Mesodermal cell (in vitro differentiated cells): ENCODE data around the gene CAMK2G.

Experiments used
- H3K27ac ChIP-seq: 2 replicates; pipeline ENCODE4 v1.7.0; 2013; ENCODE audit warnings: mild to moderate bottlenecking, low read depth, low read length, moderate library complexity; ENCODE audit not compliant: severe bottlenecking
- H3K36me3 ChIP-seq: 2 replicates; pipeline ENCODE4 v1.7.1; 2013; ENCODE audit warnings: mild to moderate bottlenecking, low read length, moderate library complexity; ENCODE audit not compliant: control insufficient read depth, insufficient read depth
- H3K4me1 ChIP-seq: one replicate; pipeline ENCODE4 v1.7.1; 2013; ENCODE audit warnings: mild to moderate bottlenecking, low read length; ENCODE audit not compliant: insufficient read depth, control insufficient read depth, poor library complexity, severe bottlenecking
- H3K4me3 ChIP-seq: 2 replicates; pipeline ENCODE4 v1.7.0; 2013; ENCODE audit warnings: low read length, control low read depth, mild to moderate bottlenecking; ENCODE audit not compliant: insufficient read depth, poor library complexity, severe bottlenecking; ENCODE audit errors: extremely low read depth
- H3K9me3 ChIP-seq: 2 replicates; pipeline ENCODE4 v1.7.1; 2013; ENCODE audit warnings: mild to moderate bottlenecking, low read length, moderate library complexity; ENCODE audit not compliant: control insufficient read depth
- WGBS, 2 experiments: methylation state at CpG; one replicate each; pipeline ENCODE4 v1.1.5; 2013; ENCODE audit warnings: missing lambda C conversion rate in 2 of 2; ENCODE audit not compliant: insufficient coverage in 2 of 2; 5-methylcytosine and 5-hydroxymethylcytosine counted together

Gene CAMK2G

DNA sequence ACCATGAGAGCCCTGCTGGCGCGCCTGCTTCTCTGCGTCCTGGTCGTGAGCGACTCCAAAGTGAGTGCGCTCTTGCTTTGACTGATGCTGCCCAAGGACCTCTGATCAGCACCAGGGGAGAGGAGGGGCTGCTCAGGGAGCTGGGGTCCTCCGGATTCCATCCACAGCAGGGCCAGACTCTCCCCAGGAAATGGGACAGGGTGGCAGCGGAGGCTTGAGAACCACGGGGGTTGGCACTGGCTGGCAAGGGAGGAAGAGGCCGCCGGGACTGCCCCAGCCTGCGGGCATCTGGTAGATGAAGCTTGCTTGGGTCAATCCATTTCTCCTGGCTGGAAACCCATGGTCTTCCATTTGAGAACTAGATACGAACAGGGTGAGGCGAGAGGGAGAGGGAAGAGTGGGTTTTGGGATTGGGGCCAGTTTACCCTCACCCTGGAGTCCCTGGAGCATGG, 37.2 kb upstream of the CAMK2G start:
- H3K4me3 ChIP-seq: peak overlapping the region; percentile 66
- peaks cover 38% of the 10 kb centered on the region for H3K36me3 ChIP-seq
- no peak overlapping the region for H3K27ac ChIP-seq
- H3K4me1 ChIP-seq: peaks cover 43% of the 10 kb centered on the region
- 7 to 34% methylated on average over 6 to 12 of the region's 14 CpGs for WGBS, 2 experiments
- no peaks in the 10 kb centered on the region for H3K9me3 ChIP-seq

DNA sequence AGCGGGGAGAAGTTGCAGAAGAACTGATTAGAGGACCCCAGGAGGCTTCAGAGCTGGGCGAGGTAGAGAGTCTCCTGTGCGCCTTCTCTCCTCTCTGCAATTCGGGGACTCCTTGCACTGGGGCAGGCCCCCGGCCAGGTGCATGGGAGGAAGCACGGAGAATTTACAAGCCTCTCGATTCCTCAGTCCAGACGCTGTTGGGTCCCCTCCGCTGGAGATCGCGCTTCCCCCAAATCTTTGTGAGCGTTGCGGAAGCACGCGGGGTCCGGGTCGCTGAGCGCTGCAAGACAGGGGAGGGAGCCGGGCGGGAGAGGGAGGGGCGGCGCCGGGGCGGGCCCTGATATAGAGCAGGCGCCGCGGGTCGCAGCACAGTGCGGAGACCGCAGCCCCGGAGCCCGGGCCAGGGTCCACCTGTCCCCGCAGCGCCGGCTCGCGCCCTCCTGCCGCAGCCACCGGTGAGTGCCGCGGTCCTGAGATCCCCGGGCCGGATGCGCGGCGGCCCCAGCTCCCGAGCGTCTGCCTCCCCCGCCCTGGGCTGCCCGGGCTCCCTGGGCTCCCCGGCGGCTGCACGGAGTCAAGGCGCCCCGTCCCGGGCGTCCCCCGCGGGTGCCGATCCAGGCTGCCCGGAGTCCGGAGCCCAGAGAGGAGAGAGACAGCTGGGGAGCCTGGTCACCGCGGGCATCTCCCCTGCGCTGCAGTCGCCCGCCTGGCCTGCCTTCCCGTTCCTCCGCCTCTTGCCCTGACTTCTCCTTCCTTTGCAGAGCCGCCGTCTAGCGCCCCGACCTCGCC, 36.6 kb upstream of the CAMK2G start, which contains the start of gene PLAU:
TSS of gene PLAU (plus strand) at position 369 of the 789 bp plus-strand sequence. CDS start 424 bp downstream, outside the sequence.
- Histone ChIP-seq H3K36me3 (peaks cover 31% of the 10 kb centered on the region), H3K4me3 (peak within 1 kb of the TSS; percentile 66), H3K4me1 (peaks cover 48% of the 10 kb centered on the region), H3K9me3 (no peaks in the 10 kb centered on the region), H3K27ac (peak within 1 kb of the TSS; percentile 32)
- 0 to 1% methylated on average over 58 to 67 of the region's 74 CpGs for WGBS, 2 experiments

- peak overlapping the region; percentile 66 for H3K4me3 ChIP-seq
- H3K36me3 ChIP-seq: peaks cover 26% of the 10 kb centered on the region
- no peaks in the 10 kb centered on the region for H3K9me3 ChIP-seq
- peaks cover 54% of the 10 kb centered on the region for H3K4me1 ChIP-seq
- WGBS, 2 experiments: 17 to 38% methylated on average over 2 to 7 of the region's 9 CpGs
- peak overlapping the region; percentile 32 for H3K27ac ChIP-seq
Observed at GRCh38 chr10:73910401-73910763, 36.0 kb upstream of the CAMK2G start.

DNA sequence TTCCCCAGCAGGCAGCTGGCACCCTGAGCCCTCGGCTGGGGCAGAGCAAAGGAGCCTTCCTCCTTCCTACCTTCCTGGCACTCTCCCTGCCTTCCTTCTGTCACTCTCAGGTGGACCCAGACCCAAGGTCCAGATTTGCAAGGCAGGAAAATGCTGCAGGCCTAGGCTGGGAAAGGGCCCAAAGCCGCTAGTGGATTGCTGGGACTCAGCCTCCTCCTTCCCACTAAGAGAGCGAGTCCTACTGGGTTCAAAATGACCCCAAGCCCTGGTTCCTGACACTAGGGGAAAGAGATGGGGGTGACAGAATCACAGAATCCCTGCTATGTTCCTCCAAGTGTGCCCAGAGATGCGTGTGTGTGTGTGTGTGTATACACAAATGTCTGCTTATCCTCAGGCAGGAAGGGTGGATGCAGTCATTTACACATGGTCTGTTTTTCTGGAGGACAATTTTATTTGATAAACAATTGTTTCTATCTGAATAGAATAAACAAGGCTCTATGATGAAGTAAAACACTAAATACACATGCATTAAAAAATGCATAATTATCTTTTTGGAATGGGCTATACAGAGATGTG, 35.3 kb upstream of the CAMK2G start:
- H3K36me3 ChIP-seq: peaks cover 18% of the 10 kb centered on the region
- 48 to 62% methylated on average over 2 to 3 of the region's 4 CpGs for WGBS, 2 experiments
- H3K4me3 ChIP-seq: no peak overlapping the region
- H3K9me3 ChIP-seq: no peaks in the 10 kb centered on the region
- peaks cover 53% of the 10 kb centered on the region for H3K4me1 ChIP-seq
- H3K27ac ChIP-seq: peak overlapping the region; percentile 76

DNA sequence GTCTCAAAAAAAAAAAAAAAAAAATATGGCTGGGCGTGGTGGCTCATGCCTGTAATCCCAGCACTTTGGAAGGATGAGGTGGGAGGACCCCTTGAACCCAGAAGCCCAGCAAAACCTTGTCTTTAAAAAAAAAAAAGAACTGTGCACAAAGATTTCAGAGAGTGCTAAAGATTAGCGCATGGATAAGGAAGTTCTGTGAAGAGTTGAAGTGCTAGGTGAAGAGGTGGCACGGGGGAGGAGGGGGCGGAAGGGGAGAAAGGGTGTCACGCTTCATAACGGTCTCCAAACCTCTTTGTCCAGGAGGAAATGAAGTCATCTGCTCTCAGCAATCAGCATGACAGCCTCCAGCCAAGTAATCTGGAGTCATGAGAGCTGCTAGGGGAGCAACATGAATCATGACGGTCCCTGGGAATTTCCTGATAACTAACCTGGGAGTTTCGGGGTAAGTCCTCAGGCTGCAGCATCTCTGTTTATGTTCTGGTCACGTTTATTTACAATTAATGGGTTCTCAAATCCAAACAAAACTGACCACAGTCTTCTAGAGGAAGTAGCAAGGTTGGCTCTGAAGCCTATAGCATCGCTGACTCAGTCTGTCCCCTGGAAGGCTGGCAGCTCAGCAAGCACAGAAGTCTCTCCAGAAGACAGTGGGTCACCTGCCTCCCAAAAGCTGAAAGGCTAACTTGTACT, 34.6 kb upstream of the CAMK2G start:
- 30 to 34% methylated on average over 6 to 8 of the region's 10 CpGs for WGBS, 2 experiments
- Histone ChIP-seq H3K4me1 (peaks cover 49% of the 10 kb centered on the region), H3K36me3 (peaks cover 12% of the 10 kb centered on the region), H3K4me3 (no peak overlapping the region), H3K27ac (peak overlapping the region; percentile 76), H3K9me3 (no peaks in the 10 kb centered on the region)

GRCh38 chr10:73907841-73908517, 33.6 kb upstream of the CAMK2G start:
- Histone ChIP-seq H3K36me3 (peaks cover 2% of the 10 kb centered on the region), H3K9me3 (no peaks in the 10 kb centered on the region), H3K4me1 (peaks cover 42% of the 10 kb centered on the region), H3K4me3 (no peak overlapping the region), H3K27ac (peak overlapping the region; percentile 99)
- WGBS, 2 experiments: 86 to 90% methylated on average over 2 to 6 of the region's 6 CpGs

DNA sequence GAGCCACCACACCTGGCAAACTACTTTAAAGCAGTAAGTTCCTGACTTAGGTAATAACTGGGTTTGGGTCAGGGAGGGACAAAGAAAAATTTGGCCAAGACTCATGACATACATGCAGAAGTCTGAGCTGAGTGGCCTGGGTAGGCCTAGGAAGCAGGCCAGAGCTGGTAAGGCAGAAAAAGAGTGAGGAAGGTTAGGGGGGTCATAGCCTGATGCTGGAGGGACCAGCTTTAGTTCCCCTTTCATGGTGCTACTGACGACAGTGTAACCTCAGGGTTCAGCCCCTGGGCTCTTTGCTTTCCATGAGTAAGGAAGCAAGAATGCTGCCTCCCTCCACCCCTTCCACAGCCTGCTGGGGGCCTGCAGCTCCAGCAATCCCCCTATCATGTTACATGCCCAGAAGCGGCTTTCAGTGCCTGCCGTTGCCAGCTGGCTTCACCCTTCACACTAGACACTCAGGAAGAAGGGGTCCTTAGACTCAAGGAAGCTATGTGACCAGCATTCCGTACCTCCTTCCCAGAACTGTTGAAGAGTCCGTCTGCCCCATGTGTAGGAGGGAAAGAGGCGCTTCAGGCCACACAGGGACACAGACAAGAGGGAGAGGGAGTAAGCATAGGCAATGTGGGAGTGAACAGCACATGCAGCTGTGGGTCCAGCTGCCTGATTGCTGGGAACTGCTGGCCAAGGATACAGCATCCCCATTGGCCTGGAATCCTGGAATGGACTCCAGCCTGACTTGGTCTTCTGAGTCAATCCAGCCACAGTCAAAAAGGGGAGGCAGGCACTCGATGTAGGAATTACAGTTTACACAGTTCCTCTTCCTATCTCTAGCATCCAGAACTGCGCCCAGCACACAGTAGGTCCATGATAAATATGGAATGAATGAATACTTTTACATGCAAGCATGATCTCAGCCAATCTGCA, 32.4 kb upstream of the CAMK2G start:
- Histone ChIP-seq H3K4me1 (peaks cover 42% of the 10 kb centered on the region), H3K4me3 (no peak overlapping the region), H3K27ac (peak overlapping the region; percentile 99), H3K9me3 (no peaks in the 10 kb centered on the region), H3K36me3 (no peaks in the 10 kb centered on the region)
- 8 to 28% methylated on average over 4 to 6 of the region's 8 CpGs for WGBS, 2 experiments

- 80 to 82% methylated on average over 2 to 3 of the region's 4 CpGs for WGBS, 2 experiments
Observed at GRCh38 chr10:73905256-73906020, 31.1 kb upstream of the CAMK2G start.

GRCh38 chr10:73902351-73902750, 28.0 kb upstream of the CAMK2G start:
- H3K9me3 ChIP-seq: no peaks in the 10 kb centered on the region
- H3K36me3 ChIP-seq: no peaks in the 10 kb centered on the region
- H3K4me1 ChIP-seq: peaks cover 37% of the 10 kb centered on the region
- 83 to 100% methylated on average over 1 of the region's 2 CpGs for WGBS, 2 experiments
- H3K27ac ChIP-seq: no peak overlapping the region
- H3K4me3 ChIP-seq: no peak overlapping the region

More at GRCh38 chr10:73905256-73906020, 31.1 kb upstream of the CAMK2G start:
- H3K36me3 ChIP-seq: no peaks in the 10 kb centered on the region
- H3K9me3 ChIP-seq: no peaks in the 10 kb centered on the region
- H3K4me1 ChIP-seq: peaks cover 42% of the 10 kb centered on the region
- H3K4me3 ChIP-seq: no peak overlapping the region
- peak overlapping the region; percentile 99 for H3K27ac ChIP-seq
